HG03025 (cell line): Measurements from ENCODE around the gene CYP2W1.
A peak's percentile ranks its signal among the peaks of the same experiment; 100 is the strongest.
"Not testable (repeated sequence)": the region's sequence is repeated elsewhere in the genome, so short reads cannot be mapped to it uniquely, and the experiment has no call there.

ENCODE experiments used
- ATAC-seq: cut with Tn5 transposase; IDR thresholded peaks from one replicate; pipeline ENCODE4 v1.9.1; 2021; ENCODE audit warnings: mild to moderate bottlenecking, moderate library complexity; ENCODE audit not compliant: unreplicated experiment, low FRiP score

CYP2W1 gene

GRCh38 chr7:994592-995308 lies 11.8 kb downstream of the CYP2W1 start:
- no peak for ATAC-seq

- ATAC-seq, result no peak
These were observed 12.6 kb downstream of the CYP2W1 start for GRCh38 chr7:995571-995970.

GRCh38 chr7:996079-996872 lies 13.3 kb downstream of the CYP2W1 start:
- ATAC-seq, result no peak

GRCh38 chr7:997404-998395 lies 14.7 kb downstream of the CYP2W1 start:
- no peak for ATAC-seq

- ATAC-seq, result peak; percentile 23
These were observed 16.3 kb downstream of the CYP2W1 start for GRCh38 chr7:999149-999879.

- ATAC-seq, result peak; percentile 43
These were observed 17.3 kb downstream of the CYP2W1 start for GRCh38 chr7:999941-1000935.

- ATAC-seq, result not testable (repeated sequence)
These were observed 18.2 kb downstream of the CYP2W1 start for GRCh38 chr7:1001069-1001770.

GRCh38 chr7:1002026-1002425 lies 19.0 kb downstream of the CYP2W1 start:
- ATAC-seq, result not testable (repeated sequence)

GRCh38 chr7:1002445-1002844 lies 19.5 kb downstream of the CYP2W1 start:
- ATAC-seq, result not testable (repeated sequence)

- ATAC-seq, result no peak
These were observed 21.3 kb downstream of the CYP2W1 start for GRCh38 chr7:1004018-1004852.

GRCh38 chr7:1005303-1005702 lies 22.3 kb downstream of the CYP2W1 start:
- no peak for ATAC-seq

GRCh38 chr7:1007901-1008300 lies 24.9 kb downstream of the CYP2W1 start:
- ATAC-seq, result no peak

- ATAC-seq, result no peak
These were observed 25.9 kb downstream of the CYP2W1 start for GRCh38 chr7:1008733-1009363.

- ATAC-seq, result no peak
These were observed 26.8 kb downstream of the CYP2W1 start for GRCh38 chr7:1009747-1010146.

GRCh38 chr7:1010226-1010625 lies 27.2 kb downstream of the CYP2W1 start:
- ATAC-seq, result no peak

GRCh38 chr7:1011297-1012003 lies 28.5 kb downstream of the CYP2W1 start:
- no peak for ATAC-seq
